ENCODE results near the gene REC8. TPM values are rescaled to one million over a fixed set of nuclear protein-coding genes. Genes with fewer than 3 reads are reported as not detected.

REC8 gene
- total and polyA plus RNA-seq, 2 of the 13 experiments (the other 11 are each of a cell fraction or from before 2014, with no cell fraction given) = 3.4 to 14.7 TPM

- peak; percentile 88 for TF ChIP-seq ZNF280B (CRISPR knock-in tag; IDR thresholded peaks at IDR 0.05; ENCODE audit: borderline replicate concordance)
- TF ChIP-seq TEF (CRISPR knock-in tag; IDR thresholded peaks at IDR 0.05) = no peak; the same call in 1 of the 2 replicates
- TF ChIP-seq ZBTB26 (CRISPR knock-in tag; IDR thresholded peaks at IDR 0.05; ENCODE audit: borderline replicate concordance) = peak; percentile 89
- peak; percentile 97 for TF ChIP-seq RAD51 (IDR thresholded peaks at IDR 0.05; ENCODE audit: borderline replicate concordance)
- TF ChIP-seq SP140L (CRISPR knock-in tag; IDR thresholded peaks at IDR 0.05; ENCODE audit: borderline replicate concordance) = 0 out of 2 replicates have a peak, but pooled peaks have one; percentile 97
- TF ChIP-seq THYN1 (CRISPR knock-in tag; IDR thresholded peaks at IDR 0.05; ENCODE audit: borderline replicate concordance, low read depth) = no peak; the same call in 1 of the 2 replicates
- no peak for TF ChIP-seq ZNF33A (CRISPR knock-in tag; IDR thresholded peaks at IDR 0.05; ENCODE audit: borderline replicate concordance)
- TF ChIP-seq ZBTB39 (CRISPR knock-in tag; IDR thresholded peaks at IDR 0.05) = peak; percentile 17; the same call in 1 of the 2 replicates
- peak; percentile 99 for TF ChIP-seq RXRB (CRISPR knock-in tag; IDR thresholded peaks at IDR 0.05; ENCODE audit: borderline replicate concordance)
- TF ChIP-seq DPF2 (CRISPR knock-in tag; IDR thresholded peaks at IDR 0.05; ENCODE audit: borderline replicate concordance, low read depth) = no peak
- peak; percentile 83 for TF ChIP-seq ZFY (CRISPR knock-in tag; IDR thresholded peaks at IDR 0.05)
- no peak for TF ChIP-seq NONO (IDR thresholded peaks at IDR 0.05)
- TF ChIP-seq NONO (CRISPR knock-in tag; conservative IDR thresholded peaks at IDR 0.05) = peak; percentile 100
- TF ChIP-seq HNRNPUL1 (IDR thresholded peaks at IDR 0.05; ENCODE audit: low read depth, low read length) = no peak
- TF ChIP-seq NR2F2 (IDR thresholded peaks at IDR 0.05; ENCODE audit: borderline replicate concordance, low read depth) = peak; percentile 68
- peak; percentile 94 for TF ChIP-seq CBFB (CRISPR knock-in tag; IDR thresholded peaks at IDR 0.05)
- TF ChIP-seq ATF7-NPFF (CRISPR knock-in tag; IDR thresholded peaks at IDR 0.05; ENCODE audit: low read depth) = peak; percentile 13; the same call in 1 of the 2 replicates
- peak; percentile 94 for TF ChIP-seq HIC2 (CRISPR knock-in tag; IDR thresholded peaks at IDR 0.05; ENCODE audit: low read depth)
- TF ChIP-seq ZNF614 (CRISPR knock-in tag; IDR thresholded peaks at IDR 0.05; ENCODE audit: borderline replicate concordance) = peak; percentile 100
- peak; percentile 70; the same call in 1 of the 2 replicates for TF ChIP-seq ZFP37 (CRISPR knock-in tag; IDR thresholded peaks at IDR 0.05; ENCODE audit: borderline replicate concordance)
Observed at GRCh38 chr14:24160850-24161804, 10.8 kb upstream of the REC8 start, which contains the start of gene IRF9 (continued).

Data from HepG2 (cell line).